ENCODE results near the gene SYT5. TPM values are rescaled to one million over a fixed set of nuclear protein-coding genes. Genes with fewer than 3 reads are reported as not detected.
"Not testable (repeated sequence)": the region's sequence is repeated elsewhere in the genome, so short reads cannot be mapped to it uniquely, and the experiment has no call there.

SYT5 gene
- polyA plus RNA-seq, 3 donors: not detected

- no peaks in the 10 kb centered on the region for H3K9me3 ChIP-seq (replicated peaks in 1 of 2; ENCODE audit: control insufficient read depth in 1 of 2, insufficient read depth in 1 of 2, low read length in 2 of 2)
- Mint-ChIP-seq H3K4me1 (peaks cover 18% of the 10 kb centered on the region), H3K27ac (peak overlapping the region; percentile 25 to 88 (median 61)), H3K27me3 (ENCODE audit: low read depth in 3 of 3) (peaks cover 6 to 33% (median 32%) of the 10 kb centered on the region in 3 donors), H3K9me3 (peaks cover 0 to 3% (median 1%) of the 10 kb centered on the region in 7 donors), H3K4me3 (peak overlapping the region; percentile 54 to 83), H3K36me3 (no peaks in the 10 kb centered on the region)
- peaks cover 12 to 22% of the 10 kb centered on the region in 2 donors for H3K4me1 ChIP-seq (ENCODE audit: control insufficient read depth in 1 of 2, insufficient read depth in 2 of 2, low read length in 2 of 2)
- WGBS (ENCODE audit: insufficient coverage): 50% methylated on average over 27 of the region's 29 CpGs
- intact Hi-C loops (cut with micrococcal nuclease): loop anchor here in 1 of 2 donors (1.0 kb wide), 1 partner anchor 8 kb away; no protein-coding TSS in a partner anchor
- H3K4me2 ChIP-seq (replicated peaks; ENCODE audit: extremely low read depth, low read length, poor library complexity, severe bottlenecking): peak overlapping the region; percentile 48
- H3K79me2 ChIP-seq (ENCODE audit: insufficient read depth, low read length): no peaks in the 10 kb centered on the region
- peak overlapping the region; percentile 51 for H2AFZ ChIP-seq (ENCODE audit: insufficient read depth, low read depth, low read length, poor library complexity, severe bottlenecking)
- H3K27ac ChIP-seq (ENCODE audit: low read depth in 1 of 2, low read length in 2 of 2): no peak overlapping the region
- H3K27me3 ChIP-seq (ENCODE audit: control insufficient read depth in 2 of 2, insufficient read depth in 2 of 2, low read length in 2 of 2): no peaks in the 10 kb centered on the region
- no peak overlapping the region for H3K9ac ChIP-seq (ENCODE audit: insufficient read depth, low read length, poor library complexity, severe bottlenecking)
- H4K20me1 ChIP-seq (ENCODE audit: insufficient read depth, low read length): no peaks in the 10 kb centered on the region
- peak; percentile 62 to 79 (median 66) for DNase-seq
- H3K4me3 ChIP-seq (replicated peaks in 1 of 3; ENCODE audit: low read depth in 2 of 3, low read length in 3 of 3): peak overlapping the region in 1 of 3 experiments; percentile 16
- no peak for TF ChIP-seq CTCF (IDR thresholded peaks at IDR 0.05)
- H3K36me3 ChIP-seq (replicated peaks in 1 of 2; ENCODE audit: control insufficient read depth in 1 of 2, insufficient read depth in 2 of 2, low read length in 2 of 2): no peaks in the 10 kb centered on the region
These were observed 26.8 kb upstream of the SYT5 start for GRCh38 chr19:55206664-55207500.

- H3K27me3 Mint-ChIP-seq (ENCODE audit: low read depth in 3 of 3): peaks cover 6 to 39% (median 35%) of the 10 kb centered on the region in 3 donors
- not testable (repeated sequence) for H3K4me1 Mint-ChIP-seq; H3K27me3 ChIP-seq (ENCODE audit: control insufficient read depth in 2 of 2, insufficient read depth in 2 of 2, low read length in 2 of 2)
These were observed 22.1 kb upstream of the SYT5 start for GRCh38 chr19:55202199-55202598.

More at GRCh38 chr19:55202199-55202598, 22.1 kb upstream of the SYT5 start:
- H3K4me2 ChIP-seq (replicated peaks; ENCODE audit: extremely low read depth, low read length, poor library complexity, severe bottlenecking); H3K27ac Mint-ChIP-seq; H3K4me1 ChIP-seq (ENCODE audit: control insufficient read depth in 1 of 2, insufficient read depth in 2 of 2, low read length in 2 of 2); H3K36me3 Mint-ChIP-seq; H4K20me1 ChIP-seq (ENCODE audit: insufficient read depth, low read length); H3K9ac ChIP-seq (ENCODE audit: insufficient read depth, low read length, poor library complexity, severe bottlenecking); H3K4me3 Mint-ChIP-seq; H3K4me3 ChIP-seq (replicated peaks in 1 of 3; ENCODE audit: low read depth in 2 of 3, low read length in 3 of 3); H2AFZ ChIP-seq (ENCODE audit: insufficient read depth, low read depth, low read length, poor library complexity, severe bottlenecking); H3K9me3 Mint-ChIP-seq; H3K36me3 ChIP-seq (replicated peaks in 1 of 2; ENCODE audit: control insufficient read depth in 1 of 2, insufficient read depth in 2 of 2, low read length in 2 of 2); H3K9me3 ChIP-seq (replicated peaks in 1 of 2; ENCODE audit: control insufficient read depth in 1 of 2, insufficient read depth in 1 of 2, low read length in 2 of 2); DNase-seq; H3K27ac ChIP-seq (ENCODE audit: low read depth in 1 of 2, low read length in 2 of 2); H3K79me2 ChIP-seq (ENCODE audit: insufficient read depth, low read length); intact Hi-C loops (cut with micrococcal nuclease): not testable (repeated sequence)
- WGBS (ENCODE audit: insufficient coverage): 80% methylated on average over 3 of the region's 10 CpGs
- TF ChIP-seq CTCF (IDR thresholded peaks at IDR 0.05): peak; percentile 24
